GM18499 (cell line): ENCODE data around the gene DLD.

ENCODE experiments used
- ATAC-seq: cut with Tn5 transposase; IDR thresholded peaks from one replicate; pipeline ENCODE4 v1.9.1; 2021; ENCODE audit warnings: moderate number of reproducible peaks; ENCODE audit not compliant: insufficient read depth, unreplicated experiment

Gene DLD

DNA sequence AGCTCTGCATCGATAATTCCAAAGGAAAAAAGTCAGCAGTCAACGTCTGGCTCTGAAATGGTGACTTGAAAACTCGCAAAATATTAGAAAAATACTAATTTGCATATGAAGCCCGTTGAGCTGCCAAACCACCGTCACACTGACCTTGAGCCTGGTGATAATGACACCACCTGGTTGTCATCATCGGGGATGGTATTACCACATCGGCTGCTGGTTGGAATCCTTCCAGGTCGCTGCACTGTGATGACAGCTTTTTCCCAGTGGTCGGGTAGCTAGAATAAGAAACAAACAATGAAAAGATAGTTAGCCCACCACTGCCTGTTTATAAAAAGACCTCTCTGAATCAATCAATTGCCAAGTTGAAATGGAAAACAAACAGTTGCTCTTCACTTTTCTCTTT is 70.4 kb downstream of the DLD start:
- ATAC-seq, result no peak

DNA sequence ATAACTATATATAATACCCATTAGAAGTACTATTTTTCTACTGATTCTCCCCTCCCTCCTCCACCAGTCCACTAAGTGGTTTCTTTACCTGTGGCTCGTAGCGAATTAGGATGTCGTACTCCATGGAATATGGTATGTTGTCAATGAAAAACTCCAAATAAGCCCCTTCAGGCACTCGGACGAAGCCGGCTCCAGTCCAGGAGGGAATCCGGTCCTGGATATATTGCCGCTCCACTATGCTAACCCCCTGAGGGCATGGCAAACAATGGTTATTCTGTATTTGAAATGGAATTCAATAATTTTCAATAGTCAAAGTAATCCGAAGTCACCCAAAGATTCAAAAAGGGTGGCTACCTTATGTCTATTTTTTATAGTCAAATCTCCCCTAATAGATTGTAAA is 71.8 kb downstream of the DLD start:
- no peak for ATAC-seq

DNA sequence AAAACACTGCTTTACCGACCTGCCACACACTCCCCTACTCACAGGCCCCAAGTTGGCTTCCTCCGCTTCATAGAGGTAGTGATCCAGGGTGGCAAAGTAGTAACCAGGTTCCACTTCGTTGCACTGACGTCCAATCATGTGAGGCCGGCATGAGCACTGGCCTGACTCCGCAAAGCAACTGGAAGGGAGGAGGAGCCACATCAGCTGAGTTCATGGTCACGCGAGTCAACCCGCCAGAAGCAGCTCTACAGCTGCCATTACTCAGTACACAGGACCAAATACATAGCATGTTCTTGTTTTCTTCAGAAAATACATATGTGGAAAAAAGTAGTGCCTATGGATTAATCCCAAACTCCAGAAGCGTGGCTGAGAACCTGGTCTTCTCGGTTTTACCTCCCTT is 73.5 kb downstream of the DLD start:
- no peak for ATAC-seq

DNA sequence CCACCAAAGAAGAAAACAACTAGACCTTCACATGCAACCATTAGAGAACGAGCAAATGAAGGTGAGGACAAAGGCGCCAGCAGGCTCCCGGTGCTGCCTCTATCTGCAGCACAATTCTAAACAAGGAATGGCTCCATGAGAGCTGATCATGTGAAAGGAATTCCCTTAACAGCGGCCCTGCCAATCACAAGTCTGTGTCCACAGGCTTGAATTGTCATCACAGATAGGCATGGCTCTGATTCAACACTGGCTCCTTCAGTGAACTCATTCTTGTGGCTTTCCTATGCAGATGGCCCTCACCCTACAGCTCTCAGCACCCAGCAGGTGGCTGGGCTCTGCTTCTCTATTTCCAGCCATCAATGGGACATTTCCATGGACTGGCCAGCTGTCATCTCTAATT is 75.7 kb downstream of the DLD start:
- ATAC-seq, result no peak

DNA sequence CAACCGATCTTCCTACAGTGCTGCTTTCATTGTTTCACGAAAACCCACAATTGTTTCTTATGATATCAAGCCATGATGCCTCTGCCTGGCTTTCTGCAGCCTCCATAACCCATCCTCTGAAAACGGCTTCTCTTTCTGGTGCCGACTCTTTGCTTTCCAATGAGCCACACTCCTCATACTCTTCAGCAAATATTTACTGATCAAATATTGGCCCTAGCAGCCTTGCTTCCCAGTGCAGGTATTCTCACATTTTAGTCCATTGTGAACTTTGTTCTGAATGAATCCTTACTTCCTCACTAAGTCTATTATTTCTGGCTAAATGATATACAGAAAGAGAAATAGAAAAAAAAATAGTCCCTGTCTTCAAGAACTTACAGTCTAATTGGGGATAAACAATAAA is 76.4 kb downstream of the DLD start:
- no peak for ATAC-seq

DNA sequence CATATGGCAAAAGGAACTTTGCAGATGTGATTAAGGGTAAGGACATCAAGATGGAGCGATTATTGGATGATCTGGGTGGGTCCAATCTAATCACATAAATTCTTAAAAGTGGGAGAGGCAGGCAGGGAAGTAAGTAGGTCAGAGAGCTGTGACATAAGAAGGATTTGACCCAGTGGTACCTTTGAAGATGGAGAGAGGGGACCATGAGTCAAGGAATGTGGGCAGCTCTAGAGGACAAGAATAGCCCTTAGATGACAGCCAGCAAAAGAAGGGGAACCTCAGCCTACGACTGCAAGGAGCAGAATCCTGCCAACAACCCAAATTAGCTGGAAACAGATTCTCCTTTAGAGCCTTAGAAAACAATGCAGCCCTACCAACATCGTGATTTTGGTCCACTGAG is 77.5 kb downstream of the DLD start:
- no peak for ATAC-seq

DNA sequence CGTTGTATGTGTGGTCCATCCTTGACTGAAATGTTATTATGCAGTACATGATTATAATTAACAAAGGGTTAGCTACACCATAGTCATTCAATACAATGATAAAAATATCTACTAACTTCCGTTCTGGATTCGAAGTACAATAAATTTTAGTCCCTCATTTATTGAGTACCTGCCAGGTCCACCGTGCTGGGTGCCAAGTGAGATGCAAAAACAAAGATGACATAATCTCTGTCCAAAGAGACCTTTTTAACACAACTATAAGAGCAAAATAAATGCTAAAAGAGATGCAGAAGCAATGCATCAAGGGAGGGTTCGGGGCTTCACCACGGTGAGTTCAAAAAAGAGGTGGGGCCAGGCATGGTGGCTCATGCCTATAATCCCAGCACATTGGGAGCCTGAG is 78.9 kb downstream of the DLD start:
- no peak for ATAC-seq
